Measurements from ENCODE around the gene AFF2. TPM values are rescaled to one million over a fixed set of nuclear protein-coding genes. Genes with fewer than 3 reads are reported as not detected.

Gene AFF2
- total RNA-seq, 3 donors from 2014 or later (not counting 1 experiment from before 2014, with no cell fraction given) = 0.24 to 4.8 (median 0.79) TPM

GRCh38 chrX:148572337-148572736 lies 71.9 kb downstream of the AFF2 start:
- peaks cover 0 to 6% of the 10 kb centered on the region in 2 donors for H3K27me3 Mint-ChIP-seq (ENCODE audit: low read depth in 2 of 2)
- no peaks in the 10 kb centered on the region for H3K9me3 Mint-ChIP-seq
- H3K27me3 ChIP-seq (ENCODE audit: control insufficient read depth, insufficient read depth, low read length) = no peaks in the 10 kb centered on the region
- H3K4me1 Mint-ChIP-seq = no peaks in the 10 kb centered on the region
- H3K4me3 Mint-ChIP-seq = no peak overlapping the region
- no peak overlapping the region for H3K27ac ChIP-seq (ENCODE audit: low read length)
- ATAC-seq = no peak
- DNase-seq = no peak
- no peaks in the 10 kb centered on the region for H3K9me3 ChIP-seq (ENCODE audit: control insufficient read depth, insufficient read depth, low read length)
- H3K4me1 ChIP-seq (ENCODE audit: control insufficient read depth, insufficient read depth, low read length) = no peaks in the 10 kb centered on the region
- intact Hi-C loops (cut with micrococcal nuclease) = no loop called here
- no peaks in the 10 kb centered on the region for H3K36me3 ChIP-seq (ENCODE audit: control insufficient read depth, insufficient read depth, low read length)
- no peak overlapping the region for H3K27ac Mint-ChIP-seq
- no peak overlapping the region for H3K4me3 ChIP-seq (ENCODE audit: low read length)
- WGBS (ENCODE audit: insufficient coverage) = no CpG with 5 or more reads among the region's 4 CpGs
- H3K36me3 Mint-ChIP-seq = no peaks in the 10 kb centered on the region
- TF ChIP-seq CTCF (IDR thresholded peaks at IDR 0.05) = no peak

GRCh38 chrX:148573119-148573518 lies 72.7 kb downstream of the AFF2 start:
- no peaks in the 10 kb centered on the region for H3K27me3 Mint-ChIP-seq (ENCODE audit: low read depth in 2 of 2)
- intact Hi-C loops (cut with micrococcal nuclease) = no loop called here
- Histone ChIP-seq H3K27me3 (ENCODE audit: control insufficient read depth, insufficient read depth, low read length) (no peaks in the 10 kb centered on the region), H3K4me1 (ENCODE audit: control insufficient read depth, insufficient read depth, low read length) (no peaks in the 10 kb centered on the region), H3K36me3 (ENCODE audit: control insufficient read depth, insufficient read depth, low read length) (no peaks in the 10 kb centered on the region), H3K27ac (ENCODE audit: low read length) (no peak overlapping the region), H3K4me3 (ENCODE audit: low read length) (no peak overlapping the region), H3K9me3 (ENCODE audit: control insufficient read depth, insufficient read depth, low read length) (no peaks in the 10 kb centered on the region)
- no CpG with 5 or more reads among the region's 4 CpGs for WGBS (ENCODE audit: insufficient coverage)
- H3K4me3 Mint-ChIP-seq = no peak overlapping the region
- H3K27ac Mint-ChIP-seq = no peak overlapping the region
- ATAC-seq (no peak), DNase-seq (no peak)
- no peaks in the 10 kb centered on the region for H3K4me1 Mint-ChIP-seq
- H3K36me3 Mint-ChIP-seq = no peaks in the 10 kb centered on the region
- TF ChIP-seq CTCF (IDR thresholded peaks at IDR 0.05) = no peak
- H3K9me3 Mint-ChIP-seq = no peaks in the 10 kb centered on the region

GRCh38 chrX:148574237-148574973 lies 74.0 kb downstream of the AFF2 start:
- WGBS (ENCODE audit: insufficient coverage) = no CpG with 5 or more reads among the region's 3 CpGs
- no peaks in the 10 kb centered on the region for H3K36me3 Mint-ChIP-seq
- H3K4me1 ChIP-seq (ENCODE audit: control insufficient read depth, insufficient read depth, low read length) = no peaks in the 10 kb centered on the region
- H3K27me3 Mint-ChIP-seq (ENCODE audit: low read depth in 2 of 2) = no peaks in the 10 kb centered on the region
- H3K36me3 ChIP-seq (ENCODE audit: control insufficient read depth, insufficient read depth, low read length) = no peaks in the 10 kb centered on the region
- H3K9me3 ChIP-seq (ENCODE audit: control insufficient read depth, insufficient read depth, low read length) = no peaks in the 10 kb centered on the region
- no peaks in the 10 kb centered on the region for H3K27me3 ChIP-seq (ENCODE audit: control insufficient read depth, insufficient read depth, low read length)
- H3K9me3 Mint-ChIP-seq = no peaks in the 10 kb centered on the region
- ATAC-seq (no peak), DNase-seq (no peak)
- no peak overlapping the region for H3K27ac Mint-ChIP-seq
- no peak overlapping the region for H3K4me3 ChIP-seq (ENCODE audit: low read length)
- no peak overlapping the region for H3K4me3 Mint-ChIP-seq
- no peak overlapping the region for H3K27ac ChIP-seq (ENCODE audit: low read length)
- H3K4me1 Mint-ChIP-seq = no peaks in the 10 kb centered on the region
- intact Hi-C loops (cut with micrococcal nuclease) = no loop called here
- TF ChIP-seq CTCF (IDR thresholded peaks at IDR 0.05) = no peak

- no peaks in the 10 kb centered on the region for H3K9me3 ChIP-seq (ENCODE audit: control insufficient read depth, insufficient read depth, low read length)
- H3K27me3 Mint-ChIP-seq (ENCODE audit: low read depth in 2 of 2) = no peaks in the 10 kb centered on the region
- DNase-seq (no peak), ATAC-seq (no peak)
- no peaks in the 10 kb centered on the region for H3K36me3 ChIP-seq (ENCODE audit: control insufficient read depth, insufficient read depth, low read length)
- WGBS (ENCODE audit: insufficient coverage) = 100% methylated on average over 2 of the region's 6 CpGs
- H3K36me3 Mint-ChIP-seq = no peaks in the 10 kb centered on the region
- no peak overlapping the region for H3K27ac Mint-ChIP-seq
- H3K4me3 Mint-ChIP-seq = no peak overlapping the region
- H3K4me1 Mint-ChIP-seq = no peaks in the 10 kb centered on the region
- no peak overlapping the region for H3K4me3 ChIP-seq (ENCODE audit: low read length)
- H3K27me3 ChIP-seq (ENCODE audit: control insufficient read depth, insufficient read depth, low read length) = no peaks in the 10 kb centered on the region
- H3K27ac ChIP-seq (ENCODE audit: low read length) = no peak overlapping the region
- no peaks in the 10 kb centered on the region for H3K9me3 Mint-ChIP-seq
- no peak for TF ChIP-seq CTCF (IDR thresholded peaks at IDR 0.05)
- intact Hi-C loops (cut with micrococcal nuclease) = no loop called here
- no peaks in the 10 kb centered on the region for H3K4me1 ChIP-seq (ENCODE audit: control insufficient read depth, insufficient read depth, low read length)
Measured at GRCh38 chrX:148576396-148576795, 76.0 kb downstream of the AFF2 start.
